ENCODE data around the gene GPRC5C. TPM values are rescaled to one million over a fixed set of nuclear protein-coding genes. Genes with fewer than 3 reads are reported as not detected.
A peak's percentile ranks its signal among the peaks of the same experiment; 100 is the strongest.

Gene GPRC5C
- polyA plus RNA-seq, 3 donors, result 92.3 to 121 (median 112) TPM

DNA sequence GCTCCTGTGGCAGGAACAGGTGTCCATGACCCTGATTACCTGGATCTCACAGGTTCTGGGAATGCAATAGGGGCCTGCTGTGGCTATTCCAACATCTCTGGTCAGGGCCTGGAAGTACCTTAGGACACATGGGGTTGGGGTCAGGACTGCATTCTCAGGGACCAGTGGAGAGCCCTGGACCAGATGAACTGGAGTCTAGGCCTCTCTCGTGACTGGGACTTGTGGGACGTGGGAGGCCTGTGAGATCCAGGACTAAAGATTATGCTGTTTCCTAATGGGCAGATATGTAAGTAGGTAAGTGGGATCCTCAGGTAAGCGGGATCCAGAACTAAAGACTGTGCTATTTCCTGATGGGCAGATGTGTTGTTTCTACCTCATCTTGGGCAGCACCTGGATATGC is 18.3 kb downstream of the GPRC5C start:
- DNase-seq (ENCODE audit: low read depth in 3 of 3, low spot score in 2 of 3), result no peak

DNA sequence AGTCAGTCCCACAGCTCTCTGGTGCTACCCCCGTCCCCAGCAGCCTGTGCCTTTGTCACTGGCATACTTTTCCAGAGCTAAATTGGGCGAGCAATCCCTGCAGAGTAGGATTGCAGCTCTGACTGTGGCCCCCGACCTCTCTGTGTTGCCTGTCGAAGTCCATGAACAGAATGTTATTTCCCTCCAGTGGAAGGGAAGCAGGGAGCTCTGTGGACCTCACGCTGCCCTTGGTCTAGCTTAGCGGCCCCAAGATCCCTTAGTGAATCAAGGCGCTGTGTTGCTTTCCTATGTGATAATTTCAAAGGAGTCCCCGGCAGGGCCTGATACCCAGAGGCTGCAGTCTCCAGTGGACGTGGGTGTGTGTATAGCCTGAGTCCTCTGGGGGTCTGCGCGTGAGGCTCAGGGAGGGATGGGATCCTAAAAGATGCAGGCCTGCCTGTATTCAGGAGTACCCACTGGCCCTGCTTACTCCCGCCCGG is 19.1 kb downstream of the GPRC5C start:
- no peak for DNase-seq (ENCODE audit: low read depth in 3 of 3, low spot score in 2 of 3)

DNA sequence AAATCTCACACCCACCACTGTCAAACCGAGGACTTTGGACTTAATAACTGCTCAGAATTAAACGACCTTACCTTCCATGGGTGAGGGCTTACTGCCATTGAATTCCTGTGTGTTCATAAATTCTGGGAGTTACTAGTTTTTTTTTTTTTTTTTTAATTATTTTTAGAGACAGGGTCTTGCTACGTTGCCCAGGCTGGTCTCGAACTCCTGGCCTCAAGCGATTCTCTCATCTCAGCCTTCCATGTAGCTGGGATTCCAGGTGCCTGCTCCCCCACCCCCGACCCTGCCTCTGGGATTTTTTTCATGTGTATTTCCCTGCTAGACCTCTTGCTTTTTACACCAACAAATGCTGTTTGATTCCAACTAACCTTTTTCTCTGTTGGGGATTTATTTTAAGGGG is 19.7 kb downstream of the GPRC5C start:
- no peak for DNase-seq (ENCODE audit: low read depth in 3 of 3, low spot score in 2 of 3)

GRCh38 chr17:74452033-74452840 is 20.3 kb downstream of the GPRC5C start:
- DNase-seq (ENCODE audit: low read depth in 3 of 3, low spot score in 2 of 3), result no peak

DNA sequence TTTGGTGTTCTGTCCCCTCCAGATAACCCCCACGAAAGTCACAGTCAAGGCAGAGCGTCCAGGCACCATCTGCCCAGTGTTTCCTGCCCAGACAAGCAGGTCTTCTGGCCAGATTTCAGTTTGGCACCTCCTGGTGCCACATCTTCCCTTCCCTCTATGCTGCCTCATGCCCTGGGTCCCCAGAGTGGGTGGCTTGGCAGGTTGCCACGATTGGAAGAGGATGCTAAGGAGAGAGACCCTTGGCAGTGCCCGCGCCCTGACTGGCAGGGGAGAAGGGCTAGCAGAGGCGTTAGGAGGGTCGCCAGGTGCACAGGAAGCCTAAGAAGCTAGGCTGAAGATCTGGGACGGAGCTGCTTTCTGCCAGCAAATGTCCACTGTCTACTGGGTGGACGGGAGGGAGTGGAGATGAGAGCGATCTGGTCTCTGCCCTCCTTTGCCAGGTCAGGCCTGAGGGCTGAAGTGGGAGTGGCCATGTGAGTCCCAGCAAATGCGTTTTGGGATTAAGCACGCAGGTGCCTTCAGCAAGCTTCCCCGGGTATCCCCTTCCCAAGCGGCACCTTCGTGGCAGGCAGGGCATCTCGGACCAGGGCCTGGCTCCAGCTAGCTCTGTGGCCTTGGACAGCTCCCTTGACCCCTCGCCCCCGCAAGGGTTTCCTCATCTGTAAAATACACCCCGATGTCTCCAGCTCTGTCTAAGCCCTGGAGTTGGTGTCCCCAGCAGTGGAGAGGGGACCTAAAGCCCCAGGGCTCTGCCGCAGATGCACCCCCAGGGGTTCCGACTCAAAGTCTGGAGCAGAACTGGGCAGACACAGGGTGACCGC is 21.2 kb downstream of the GPRC5C start:
- DNase-seq (ENCODE audit: low read depth in 3 of 3, low spot score in 2 of 3), result no peak

DNA sequence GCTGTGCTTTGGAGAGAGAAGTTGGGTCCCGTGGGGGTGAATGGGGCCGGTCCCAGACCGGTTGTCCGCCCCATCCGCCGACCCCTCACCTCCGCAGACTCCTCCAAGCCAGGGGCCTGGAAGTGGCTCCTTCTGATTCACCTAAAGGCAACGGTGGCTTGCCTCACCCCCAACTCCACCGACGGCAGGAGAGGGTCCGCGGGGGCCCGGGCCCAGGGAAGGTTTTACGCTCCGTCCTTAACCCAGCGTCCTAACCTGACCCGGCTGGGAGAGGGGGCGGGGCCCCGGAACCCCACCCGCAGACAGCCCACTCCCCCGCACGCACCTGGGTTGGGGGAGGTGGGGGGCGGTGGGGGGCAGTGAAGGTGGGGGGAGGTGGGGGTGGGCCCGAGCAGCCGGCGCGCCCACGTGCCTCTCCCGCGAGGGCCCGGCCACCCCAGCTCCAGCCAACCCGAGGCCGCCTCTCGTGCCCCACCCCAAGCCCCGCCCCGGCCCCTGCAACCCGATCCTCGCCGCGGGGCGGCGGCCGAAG is 21.8 kb downstream of the GPRC5C start:
- DNase-seq (ENCODE audit: low read depth in 3 of 3, low spot score in 2 of 3), result no peak

- peak in 1 of 3 donors; percentile 80 for DNase-seq (ENCODE audit: low read depth in 3 of 3, low spot score in 2 of 3)
Observed at GRCh38 chr17:74454197-74455024, 22.5 kb downstream of the GPRC5C start.

DNA sequence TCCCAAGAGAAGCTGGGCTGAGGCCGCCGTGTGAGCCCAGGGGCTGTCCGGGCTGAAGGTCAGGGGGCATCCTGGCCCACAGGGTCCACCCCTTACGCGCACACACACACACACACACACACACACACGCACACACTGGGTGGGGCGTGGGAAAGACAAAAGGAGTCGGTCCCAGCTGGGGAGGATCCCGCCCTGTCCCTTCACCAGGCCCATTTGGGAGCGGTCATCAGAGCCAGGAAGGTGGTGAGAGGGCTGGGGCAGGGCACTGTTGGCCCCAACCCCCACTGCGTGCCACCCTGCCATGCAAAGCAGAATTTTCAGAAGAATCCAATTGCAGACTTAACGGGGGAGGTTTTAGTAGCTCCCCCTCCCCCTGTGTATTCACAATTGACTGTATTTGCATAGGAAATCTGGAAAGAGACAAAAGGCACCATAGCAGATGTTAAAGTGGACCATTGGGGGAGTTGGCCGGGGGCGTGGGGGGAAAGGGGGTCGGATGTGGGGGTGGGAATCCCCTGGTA is 23.2 kb downstream of the GPRC5C start:
- no peak for DNase-seq (ENCODE audit: low read depth in 3 of 3, low spot score in 2 of 3)

- no peak for DNase-seq (ENCODE audit: low read depth in 3 of 3, low spot score in 2 of 3)
Observed at GRCh38 chr17:74455821-74456220, 23.9 kb downstream of the GPRC5C start.

DNA sequence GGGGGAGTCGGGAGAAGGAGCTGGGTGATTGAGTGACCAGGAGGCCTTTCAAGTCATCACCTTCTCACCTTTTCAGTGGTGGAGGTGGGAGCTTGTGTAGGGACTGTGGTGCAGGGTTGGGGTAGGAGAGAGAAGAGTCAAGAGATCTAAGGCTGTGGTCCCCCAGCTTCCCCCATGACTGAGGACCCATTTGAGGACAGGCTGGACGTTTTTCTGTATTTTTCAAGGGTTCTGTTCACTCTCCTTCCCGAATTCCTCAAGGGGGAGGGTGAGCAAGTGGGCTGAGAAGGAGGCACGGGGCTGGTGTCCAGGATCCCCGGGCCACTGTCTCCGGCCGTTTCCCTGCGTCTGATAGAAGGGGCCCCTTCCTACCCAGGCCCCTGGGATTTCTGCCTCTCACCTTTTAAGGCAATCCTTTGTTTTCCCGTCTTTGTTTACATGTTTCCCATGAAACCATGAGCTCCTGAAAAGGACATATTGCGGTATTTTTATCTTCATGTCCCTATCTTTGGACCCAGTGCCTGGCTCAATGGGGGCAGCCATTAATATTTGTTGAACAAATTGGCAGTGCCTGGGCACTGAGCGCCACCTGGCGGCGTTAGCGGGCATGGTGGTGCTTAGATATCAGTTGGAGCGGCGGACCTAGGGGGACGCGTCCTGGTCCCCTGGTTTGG is 25.4 kb downstream of the GPRC5C start:
- no peak for DNase-seq (ENCODE audit: low read depth in 3 of 3, low spot score in 2 of 3)

GRCh38 chr17:74457820-74458166 is 25.9 kb downstream of the GPRC5C start:
- no peak for DNase-seq (ENCODE audit: low read depth in 3 of 3, low spot score in 2 of 3)

- no peak for DNase-seq (ENCODE audit: low read depth in 3 of 3, low spot score in 2 of 3)
Observed at GRCh38 chr17:74458835-74459234, 26.9 kb downstream of the GPRC5C start.

- DNase-seq (ENCODE audit: low read depth in 3 of 3, low spot score in 2 of 3), result no peak
Observed at GRCh38 chr17:74459622-74460021, 27.7 kb downstream of the GPRC5C start.

DNA sequence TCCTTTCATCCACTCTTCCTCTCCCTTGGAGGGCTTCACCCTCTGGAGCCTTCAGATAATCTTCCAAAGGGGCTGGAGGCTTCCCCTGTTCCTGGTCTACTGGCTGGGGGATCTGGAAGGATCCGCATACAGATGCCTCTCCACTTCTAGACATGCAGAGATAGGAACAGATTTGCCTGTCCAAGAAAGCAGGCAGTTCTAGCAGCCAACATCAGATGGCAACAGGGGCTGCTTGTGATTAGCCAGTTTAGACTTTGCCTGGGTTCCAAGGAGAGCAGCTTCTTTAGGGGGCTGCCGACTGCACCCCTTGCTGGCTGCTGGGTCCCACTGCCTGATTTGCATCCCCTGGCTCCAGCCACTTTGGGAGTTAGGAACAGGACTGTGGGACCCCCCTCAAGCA is 28.4 kb downstream of the GPRC5C start:
- DNase-seq (ENCODE audit: low read depth in 3 of 3, low spot score in 2 of 3), result no peak

GRCh38 chr17:74460996-74461395 is 29.1 kb downstream of the GPRC5C start:
- no peak for DNase-seq (ENCODE audit: low read depth in 3 of 3, low spot score in 2 of 3)

DNA sequence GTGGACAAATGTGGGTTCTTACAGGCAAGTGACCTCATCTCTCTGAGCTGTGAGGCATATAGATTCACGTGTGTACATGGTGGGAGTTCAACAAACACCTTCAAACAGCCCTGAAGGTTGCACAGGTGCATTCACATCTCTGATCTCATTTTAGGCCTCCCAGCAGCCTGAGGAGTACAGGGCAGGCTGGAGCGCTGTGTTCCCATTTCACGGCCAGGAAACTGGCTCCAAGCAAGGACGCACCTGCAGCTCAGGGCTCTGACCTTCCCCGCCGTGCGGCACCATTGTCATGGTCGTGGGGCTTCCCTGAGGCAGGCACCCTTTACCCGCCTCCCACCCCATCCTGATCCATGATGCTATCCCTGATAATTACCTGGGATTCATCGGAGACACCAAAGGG is 29.7 kb downstream of the GPRC5C start:
- DNase-seq (ENCODE audit: low read depth in 3 of 3, low spot score in 2 of 3), result no peak

DNA sequence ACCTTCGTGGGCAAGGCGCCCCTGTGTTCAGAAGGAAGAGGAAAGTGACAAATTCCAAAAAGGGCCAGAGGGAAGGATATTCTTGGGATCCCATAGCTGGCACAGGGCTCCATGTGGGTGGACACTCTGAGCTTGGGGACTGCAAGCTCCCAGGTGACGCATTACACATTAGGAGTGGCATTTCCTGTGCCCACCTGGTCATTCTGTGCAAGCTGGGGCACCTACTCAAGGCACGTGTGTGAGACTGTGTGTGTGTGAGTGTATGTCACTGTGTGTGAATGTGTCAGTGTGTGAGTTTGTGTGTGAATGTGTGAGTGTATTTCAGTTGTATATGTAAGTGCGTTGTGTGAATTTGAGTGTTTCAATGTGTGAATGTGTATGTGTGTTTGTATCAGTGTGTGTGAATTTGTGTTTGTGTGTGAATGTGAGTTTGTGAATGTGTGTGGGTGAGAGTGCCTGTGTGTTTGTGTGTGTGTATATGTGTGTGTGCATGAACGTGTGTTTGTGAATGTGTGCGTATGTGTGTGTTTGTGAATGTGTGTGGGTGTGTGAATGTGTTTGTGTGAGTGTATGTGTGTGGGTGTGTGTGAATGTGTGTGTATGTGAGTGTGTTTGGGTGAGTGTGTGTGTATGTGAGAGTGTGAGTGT is 33.0 kb downstream of the GPRC5C start:
- no peak for DNase-seq (ENCODE audit: low read depth in 3 of 3, low spot score in 2 of 3)

GRCh38 chr17:74465378-74466110 is 33.7 kb downstream of the GPRC5C start:
- no peak for DNase-seq (ENCODE audit: low read depth in 3 of 3, low spot score in 2 of 3)
